HepG2 (cell line): ENCODE results near the gene ZFP90. TPM values are rescaled to one million over a fixed set of nuclear protein-coding genes. Genes with fewer than 3 reads are reported as not detected.
A peak's percentile ranks its signal among the peaks of the same experiment; 100 is the strongest.

Experiments used
- CCAR2 ChIP-seq: fragments of 200-400 bp; formaldehyde crosslinking; optimal IDR thresholded peaks from 2 replicates; pipeline ENCODE3; 2018; ENCODE audit warnings: low read depth, mild to moderate bottlenecking, low read length, moderate library complexity
- EED ChIP-seq: sonication (generic); formaldehyde crosslinking; IDR thresholded peaks from 2 replicates; pipeline ENCODE4 v1.5.0; 2020; ENCODE audit warnings: mild to moderate bottlenecking, missing genetic modification reagents
- HMG20B ChIP-seq: conservative IDR thresholded peaks from 2 replicates; pipeline ENCODE4 v1.6.1; 2016; ENCODE audit warnings: missing genetic modification reagents, missing compliant biosample characterization
- HNRNPLL ChIP-seq: fragments of 200-400 bp; formaldehyde crosslinking; IDR thresholded peaks from 2 replicates; pipeline ENCODE4 v1.6.1; 2017; ENCODE audit warnings: mild to moderate bottlenecking, low read depth, low read length; ENCODE audit not compliant: poor library complexity, severe bottlenecking
- HOXA5 ChIP-seq: sonication (generic); formaldehyde crosslinking; IDR thresholded peaks from 2 replicates; pipeline ENCODE4 v1.4.0; 2020; ENCODE audit warnings: missing genetic modification reagents
- ISL2 ChIP-seq: sonication (generic); formaldehyde crosslinking; IDR thresholded peaks from 2 replicates; pipeline ENCODE4 v1.5.0; 2020; ENCODE audit warnings: missing genetic modification reagents
- MAZ ChIP-seq, 2 experiments: sonication (generic) in 1 of 2; formaldehyde crosslinking in 1 of 2; IDR thresholded peaks; 2 replicates each; pipeline versions ENCODE4 v1.5.0 to v1.6.1; 2012 to 2020; ENCODE audit warnings: low read depth in 2 of 2, mild to moderate bottlenecking in 2 of 2, borderline replicate concordance in 1 of 2, improper control_type of control experiment in 1 of 2, low read length in 1 of 2, missing genetic modification reagents in 1 of 2, moderate library complexity in 1 of 2
- MYC ChIP-seq: sonication (generic); formaldehyde crosslinking; IDR thresholded peaks from 2 replicates; pipeline ENCODE4 v1.9.0; 2021; ENCODE audit warnings: missing genetic modification reagents, borderline replicate concordance
- NFE2L2 ChIP-seq: fragments of 150-350 bp; IDR thresholded peaks from 2 replicates; pipeline ENCODE4 v1.6.1; 2014; ENCODE audit warnings: low read length
- NFYC ChIP-seq: IDR thresholded peaks from 2 replicates; pipeline ENCODE4 v1.6.1; 2016; ENCODE audit warnings: missing genetic modification reagents, missing compliant biosample characterization
- NR2F2 ChIP-seq: IDR thresholded peaks from 2 replicates; pipeline ENCODE4 v1.6.1; 2012; ENCODE audit warnings: low read depth, inconsistent platforms, borderline replicate concordance
- PHF21A ChIP-seq: sonication (generic); formaldehyde crosslinking; IDR thresholded peaks from 2 replicates; pipeline ENCODE4 v1.5.0; 2020; ENCODE audit warnings: mild to moderate bottlenecking, missing genetic modification reagents
- RBM22 ChIP-seq: fragments of 200-400 bp; formaldehyde crosslinking; optimal IDR thresholded peaks from 2 replicates; pipeline ENCODE3; 2017; ENCODE audit warnings: mild to moderate bottlenecking, low read length, moderate library complexity
- RFXAP ChIP-seq: sonication (generic); formaldehyde crosslinking; IDR thresholded peaks from 2 replicates; pipeline ENCODE4 v1.4.0; 2020; ENCODE audit warnings: missing genetic modification reagents, borderline replicate concordance
- SMAD1 ChIP-seq: sonication (generic); formaldehyde crosslinking; IDR thresholded peaks from 2 replicates; pipeline ENCODE4 v1.4.0; 2020; ENCODE audit warnings: missing genetic modification reagents, low read depth, mild to moderate bottlenecking, borderline replicate concordance
- SNAI1 ChIP-seq: sonication (generic); formaldehyde crosslinking; IDR thresholded peaks from 2 replicates; pipeline ENCODE4 v1.5.0; 2020; ENCODE audit warnings: mild to moderate bottlenecking, missing genetic modification reagents, borderline replicate concordance
- ZBTB1 ChIP-seq: sonication (generic); formaldehyde crosslinking; IDR thresholded peaks from 2 replicates; pipeline ENCODE4 v1.4.0; 2020; ENCODE audit warnings: missing genetic modification reagents, borderline replicate concordance
- ZMYM2 ChIP-seq: sonication (generic); formaldehyde crosslinking; IDR thresholded peaks from 2 replicates; pipeline ENCODE4 v1.8.0; 2022; ENCODE audit warnings: mild to moderate bottlenecking, missing genetic modification reagents
- ZNF207 ChIP-seq: fragments of 450-650 bp; IDR thresholded peaks from 2 replicates; pipeline ENCODE4 v1.6.1; 2016; ENCODE audit warnings: antibody characterized with exemption, borderline replicate concordance
- ZNF224 ChIP-seq: sonication (generic); formaldehyde crosslinking; IDR thresholded peaks from 2 replicates; pipeline ENCODE4 v1.5.0; 2020; ENCODE audit warnings: mild to moderate bottlenecking, missing genetic modification reagents
- ZNF468 ChIP-seq: sonication (generic); formaldehyde crosslinking; IDR thresholded peaks from 2 replicates; pipeline ENCODE4 v1.8.0; 2022; ENCODE audit warnings: mild to moderate bottlenecking, moderate library complexity, missing genetic modification reagents
- ZNF562 ChIP-seq: sonication (generic); formaldehyde crosslinking; IDR thresholded peaks from 2 replicates; pipeline ENCODE4 v1.8.0; 2022; ENCODE audit warnings: missing genetic modification reagents, borderline replicate concordance
- ZNF720 ChIP-seq: sonication (generic); formaldehyde crosslinking; IDR thresholded peaks from 2 replicates; pipeline ENCODE4 v1.4.0; 2020; ENCODE audit warnings: missing genetic modification reagents
- ZNF83 ChIP-seq: sonication (generic); formaldehyde crosslinking; IDR thresholded peaks from 2 replicates; pipeline ENCODE4 v1.4.0; 2020; ENCODE audit warnings: missing genetic modification reagents, mild to moderate bottlenecking, borderline replicate concordance
- polyA plus RNA-seq, 8 experiments: library from polyadenylated mRNA; depleted of rRNA in 3 of 8; stranded (reverse) in 7 of 8; unstranded in 1 of 8; fragments of >200 nt; fragmentation: Illumina TruSeq in 4 of 8; extraction: Trizol in 4 of 8; gene quantifications; 2 replicates each; pipeline versions ENCODE4 v1.2.1 to v1.2.3, GENCODE V29; 2011 to 2016; ENCODE audit warnings: low read depth in 4 of 8, missing spikeins in 1 of 8, mixed read lengths in 1 of 8; ENCODE audit not compliant: insufficient read depth in 1 of 8
- total RNA-seq, 5 experiments: library from RNA; depleted of rRNA; stranded (reverse); fragments of >200 nt; fragmentation: Illumina TruSeq; extraction: Trizol; gene quantifications; 2 replicates each; pipeline ENCODE4 v1.2.3, GENCODE V29; 2016; ENCODE audit warnings: low read depth in 1 of 5
- TF ChIP-seq, protein P1 (sequence below): sonication (generic); formaldehyde crosslinking; IDR thresholded peaks from 2 replicates; pipeline ENCODE4 v1.5.1; 2020; ENCODE audit warnings: missing genetic modification reagents, mild to moderate bottlenecking, borderline replicate concordance
- TF ChIP-seq, protein P2 (sequence below): sonication (generic); formaldehyde crosslinking; IDR thresholded peaks from 2 replicates; pipeline ENCODE4 v1.4.0; 2020; ENCODE audit warnings: mild to moderate bottlenecking, missing genetic modification reagents
- TF ChIP-seq, protein P3 (sequence below), 2 experiments: fragments of 450-650 bp in 1 of 2; sonication (generic) in 1 of 2; formaldehyde crosslinking; IDR thresholded peaks; 2 replicates each; pipeline versions ENCODE4 v1.5.0 to v1.8.0; 2020 to 2022; ENCODE audit warnings: mild to moderate bottlenecking in 1 of 2, missing genetic modification reagents in 1 of 2
- TF ChIP-seq, protein P4 (sequence below): sonication (generic); formaldehyde crosslinking; IDR thresholded peaks from 2 replicates; pipeline ENCODE4 v1.8.0; 2022; ENCODE audit warnings: missing genetic modification reagents, low read depth, mild to moderate bottlenecking, borderline replicate concordance

Gene ZFP90
- total and polyA plus RNA-seq, 2 of the 13 experiments (the other 11 are each of a cell fraction or from before 2014, with no cell fraction given), result 17.6 to 18.9 TPM

DNA sequence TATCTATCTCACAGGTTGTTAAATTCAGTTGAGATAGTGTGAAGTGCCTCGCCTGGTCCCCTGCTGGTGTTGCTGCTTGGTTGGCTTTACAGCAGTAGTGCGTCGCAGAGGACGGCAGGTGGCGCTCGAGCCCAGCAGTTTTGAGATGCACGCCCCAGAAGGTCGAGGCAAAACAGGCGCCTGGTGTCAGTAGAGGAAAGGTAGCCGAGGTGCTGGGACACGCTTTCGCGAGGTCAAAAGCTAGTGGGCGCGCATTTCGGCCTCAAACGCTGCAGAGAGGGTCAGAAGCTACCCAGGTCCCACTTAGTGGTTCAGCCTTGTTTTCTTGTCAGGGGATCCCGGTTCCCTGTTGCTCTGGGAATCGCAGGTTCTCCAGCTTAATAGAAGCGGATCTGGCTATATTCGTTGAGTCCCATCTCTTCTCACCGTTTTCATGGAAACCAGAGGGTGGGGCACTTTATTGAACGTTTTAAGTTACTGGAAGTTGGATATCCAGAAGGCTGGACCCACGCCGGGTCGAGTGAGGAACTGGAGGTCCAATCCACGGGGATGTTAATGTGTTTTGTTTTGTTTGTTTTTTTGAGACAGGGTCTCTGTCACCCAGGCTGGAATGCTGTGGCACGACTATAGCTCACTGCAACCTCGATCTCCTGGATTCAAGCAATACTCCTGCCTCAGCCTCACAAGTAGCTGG is 10.3 kb upstream of the ZFP90 start (continued):
- TF ChIP-seq, protein P1, sequence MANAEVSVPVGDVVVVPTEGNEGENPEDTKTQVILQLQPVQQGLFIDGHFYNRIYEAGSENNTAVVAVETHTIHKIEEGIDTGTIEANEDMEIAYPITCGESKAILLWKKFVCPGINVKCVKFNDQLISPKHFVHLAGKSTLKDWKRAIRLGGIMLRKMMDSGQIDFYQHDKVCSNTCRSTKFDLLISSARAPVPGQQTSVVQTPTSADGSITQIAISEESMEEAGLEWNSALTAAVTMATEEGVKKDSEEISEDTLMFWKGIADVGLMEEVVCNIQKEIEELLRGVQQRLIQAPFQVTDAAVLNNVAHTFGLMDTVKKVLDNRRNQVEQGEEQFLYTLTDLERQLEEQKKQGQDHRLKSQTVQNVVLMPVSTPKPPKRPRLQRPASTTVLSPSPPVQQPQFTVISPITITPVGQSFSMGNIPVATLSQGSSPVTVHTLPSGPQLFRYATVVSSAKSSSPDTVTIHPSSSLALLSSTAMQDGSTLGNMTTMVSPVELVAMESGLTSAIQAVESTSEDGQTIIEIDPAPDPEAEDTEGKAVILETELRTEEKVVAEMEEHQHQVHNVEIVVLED (CRISPR knock-in tag), result no peak
- TF ChIP-seq CCAR2, result no peak
- TF ChIP-seq ZNF207, result no peak
- TF ChIP-seq EED (CRISPR knock-in tag), result peak; percentile 88
- TF ChIP-seq, protein P2, sequence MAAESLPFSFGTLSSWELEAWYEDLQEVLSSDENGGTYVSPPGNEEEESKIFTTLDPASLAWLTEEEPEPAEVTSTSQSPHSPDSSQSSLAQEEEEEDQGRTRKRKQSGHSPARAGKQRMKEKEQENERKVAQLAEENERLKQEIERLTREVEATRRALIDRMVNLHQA (CRISPR knock-in tag), result no peak
- no peak for TF ChIP-seq HOXA5
- no peak for TF ChIP-seq SNAI1 (CRISPR knock-in tag)
- TF ChIP-seq MYC, result peak; percentile 74; the same call in 1 of the 2 replicates
- TF ChIP-seq ZNF720 (CRISPR knock-in tag), result no peak
- no peak for TF ChIP-seq MAZ (IDR thresholded peaks at IDR 0.05; ENCODE audit: borderline replicate concordance, low read depth, low read length)
- peak; percentile 67 for TF ChIP-seq MAZ (CRISPR knock-in tag; IDR thresholded peaks at IDR 0.05; ENCODE audit: low read depth)
- TF ChIP-seq ISL2 (CRISPR knock-in tag), result no peak
- TF ChIP-seq ZNF224, result peak; percentile 87; the same call in 1 of the 2 replicates
- no peak for TF ChIP-seq ZMYM2 (CRISPR knock-in tag)
- TF ChIP-seq RBM22, result no peak
- 0 out of 2 replicates have a peak, but pooled peaks have one; percentile 18 for TF ChIP-seq PHF21A (CRISPR knock-in tag)
- TF ChIP-seq HNRNPLL, result no peak
- TF ChIP-seq, protein P3, sequence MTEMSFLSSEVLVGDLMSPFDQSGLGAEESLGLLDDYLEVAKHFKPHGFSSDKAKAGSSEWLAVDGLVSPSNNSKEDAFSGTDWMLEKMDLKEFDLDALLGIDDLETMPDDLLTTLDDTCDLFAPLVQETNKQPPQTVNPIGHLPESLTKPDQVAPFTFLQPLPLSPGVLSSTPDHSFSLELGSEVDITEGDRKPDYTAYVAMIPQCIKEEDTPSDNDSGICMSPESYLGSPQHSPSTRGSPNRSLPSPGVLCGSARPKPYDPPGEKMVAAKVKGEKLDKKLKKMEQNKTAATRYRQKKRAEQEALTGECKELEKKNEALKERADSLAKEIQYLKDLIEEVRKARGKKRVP (CRISPR knock-in tag; IDR thresholded peaks at IDR 0.05), result no peak
- no peak for TF ChIP-seq ZBTB1 (CRISPR knock-in tag)
- TF ChIP-seq ZNF83 (CRISPR knock-in tag), result peak; percentile 43; the same call in 1 of the 2 replicates
- no peak for TF ChIP-seq ZNF562 (CRISPR knock-in tag)
- TF ChIP-seq ZNF468 (CRISPR knock-in tag), result no peak
- peak; percentile 38; the same call in 1 of the 2 replicates for TF ChIP-seq NFYC
- TF ChIP-seq, protein P4, sequence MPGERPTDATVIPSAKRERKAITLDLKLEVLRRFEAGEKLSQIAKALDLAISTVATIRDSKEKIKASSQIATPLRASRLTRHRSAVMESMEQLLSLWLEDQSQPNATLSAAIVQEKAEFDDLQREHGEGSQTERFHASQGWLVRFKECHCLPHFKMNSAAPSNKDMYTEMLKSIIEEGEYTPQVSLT (CRISPR knock-in tag), result no peak
- peak; percentile 79; the same call in 1 of the 2 replicates for TF ChIP-seq SMAD1
- TF ChIP-seq RFXAP (CRISPR knock-in tag), result no peak
- TF ChIP-seq NFE2L2, result no peak
- TF ChIP-seq HMG20B (CRISPR knock-in tag), result no peak
- TF ChIP-seq NR2F2, result no peak
